Left hindlimb (tissue), 1 donor: ENCODE measurements around the gene EFCAB6.
"Not testable (repeated sequence)": the region's sequence is repeated elsewhere in the genome, so short reads cannot be mapped to it uniquely, and the experiment has no call there.

Experiments
- DNase-seq: peaks from one replicate; pipeline ENCODE4 v3.0.0-alpha.2; 2018

EFCAB6 gene

DNA sequence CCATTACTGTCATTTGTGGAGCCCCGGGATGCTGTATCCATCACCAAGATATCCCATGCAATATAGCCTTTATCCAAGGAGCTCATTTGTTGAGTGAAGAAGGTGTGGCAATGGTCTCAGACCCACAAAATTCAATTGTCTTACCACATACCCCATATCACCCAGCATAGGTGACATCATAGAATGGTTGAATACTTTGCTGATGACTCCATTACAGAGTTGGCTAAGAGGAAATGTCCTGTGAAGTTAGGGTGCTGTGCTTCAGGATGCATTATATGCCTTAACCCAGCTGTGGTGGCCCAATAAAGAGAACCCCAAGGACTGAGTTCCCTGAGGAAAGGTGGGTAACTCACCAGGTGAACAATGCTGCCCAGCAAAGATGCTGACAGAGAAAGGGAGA, 113.7 kb downstream of the EFCAB6 start:
- DNase-seq, result no peak

DNA sequence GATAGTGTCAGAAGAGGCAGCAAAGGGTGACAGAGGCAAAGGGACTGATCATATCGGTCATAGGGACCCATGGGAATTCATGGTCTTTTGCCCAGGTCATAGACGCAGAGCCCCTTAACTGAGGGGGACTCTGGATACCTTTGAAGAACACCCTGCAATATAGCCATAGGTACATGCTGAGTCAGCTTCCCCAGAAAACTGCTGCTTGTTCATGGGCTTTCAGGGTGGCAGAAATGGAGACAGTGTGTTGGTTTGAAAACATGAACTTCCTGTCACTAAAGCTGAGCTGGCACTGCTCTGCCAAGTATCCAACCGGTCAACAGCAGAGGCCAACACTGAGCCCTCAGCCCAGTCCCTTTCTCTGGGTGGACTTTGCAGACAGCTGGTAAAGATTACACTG, 114.2 kb downstream of the EFCAB6 start:
- DNase-seq, result no peak

DNA sequence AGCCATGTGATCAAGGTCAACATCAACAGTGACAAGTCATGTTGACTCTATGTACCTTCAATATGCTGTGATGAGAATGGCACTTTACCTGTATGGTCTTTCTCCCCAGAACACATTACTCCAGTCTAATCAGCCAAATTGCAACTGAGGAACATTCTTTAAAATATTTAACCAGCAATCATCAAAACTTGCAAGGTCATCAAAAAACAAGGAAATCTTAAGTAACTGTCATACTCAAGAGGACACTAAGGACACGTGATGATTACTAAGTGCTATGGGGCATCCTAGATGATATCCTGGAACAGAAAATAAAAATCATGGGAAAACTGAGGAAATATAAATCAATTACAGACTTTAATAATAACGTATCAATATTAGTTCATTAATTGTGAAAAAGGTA, 118.9 kb downstream of the EFCAB6 start:
- DNase-seq, result no peak

DNA sequence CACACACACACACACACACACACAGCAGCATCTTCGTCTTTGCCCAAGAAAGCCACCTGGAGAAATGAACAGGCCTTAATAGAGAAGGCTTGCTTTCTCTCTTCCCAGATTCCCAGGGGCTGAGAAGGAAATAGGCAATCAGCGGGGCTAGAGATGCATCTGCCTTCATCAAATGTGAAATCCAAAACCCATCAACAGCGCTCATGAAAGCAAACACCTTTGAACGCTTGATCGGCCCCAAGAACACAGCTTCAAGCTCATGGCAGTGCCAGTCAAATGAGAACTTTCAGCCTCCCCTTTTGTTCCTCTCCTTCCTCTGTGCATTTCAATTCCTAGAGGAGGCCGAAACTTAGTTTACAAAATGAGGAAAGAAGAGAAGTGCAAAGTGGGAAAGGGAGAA, 122.7 kb downstream of the EFCAB6 start:
- DNase-seq, result no peak

DNA sequence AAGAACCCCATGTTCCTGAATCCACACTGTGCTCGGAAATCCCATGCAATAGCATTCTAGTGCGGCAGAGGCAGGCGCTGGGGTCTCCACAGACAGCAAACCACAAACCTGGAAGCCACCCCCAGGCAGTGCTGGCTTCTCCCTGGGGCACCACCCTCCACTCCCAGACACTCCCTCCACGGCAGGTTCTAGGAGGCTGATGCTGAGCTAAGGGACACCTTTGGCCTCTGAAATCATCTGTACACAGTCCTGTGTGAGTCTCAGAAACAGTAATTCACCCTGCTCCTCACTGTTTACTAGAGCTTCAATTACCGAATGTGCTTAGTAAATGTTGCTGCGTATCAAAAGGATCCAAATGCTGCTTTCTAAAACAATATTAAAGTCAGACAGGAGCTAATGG, 129.3 kb downstream of the EFCAB6 start:
- DNase-seq, result no peak

DNA sequence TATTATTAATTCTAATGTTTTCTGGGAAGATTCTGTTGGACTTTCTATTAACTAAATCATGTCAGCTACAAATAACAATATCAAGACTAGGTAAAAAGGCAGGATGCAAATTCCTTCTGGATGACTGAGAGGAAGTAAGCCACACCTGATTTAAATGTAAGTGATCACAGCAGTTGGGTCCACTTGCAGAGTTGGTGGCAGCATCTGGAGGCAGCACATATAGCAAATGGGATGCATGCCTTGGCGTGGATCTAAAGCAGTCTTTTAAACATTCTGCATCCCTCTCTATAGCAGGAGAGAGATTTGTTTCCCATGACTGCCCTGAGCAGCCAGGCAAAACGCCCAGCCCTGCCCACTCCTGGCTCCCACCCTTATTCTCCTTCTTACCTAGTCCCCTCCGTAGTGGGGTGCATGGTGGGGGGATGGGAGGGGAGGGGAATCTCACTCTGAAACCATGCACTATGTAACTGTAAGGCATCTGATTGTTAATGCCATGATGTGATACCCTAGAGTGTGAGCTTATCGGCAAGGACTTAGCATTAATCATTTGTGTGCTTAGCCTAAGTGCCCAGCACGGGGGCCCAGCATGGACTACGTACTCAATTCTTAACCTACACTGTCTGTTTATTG, 130.3 kb downstream of the EFCAB6 start:
- DNase-seq, result no peak

DNA sequence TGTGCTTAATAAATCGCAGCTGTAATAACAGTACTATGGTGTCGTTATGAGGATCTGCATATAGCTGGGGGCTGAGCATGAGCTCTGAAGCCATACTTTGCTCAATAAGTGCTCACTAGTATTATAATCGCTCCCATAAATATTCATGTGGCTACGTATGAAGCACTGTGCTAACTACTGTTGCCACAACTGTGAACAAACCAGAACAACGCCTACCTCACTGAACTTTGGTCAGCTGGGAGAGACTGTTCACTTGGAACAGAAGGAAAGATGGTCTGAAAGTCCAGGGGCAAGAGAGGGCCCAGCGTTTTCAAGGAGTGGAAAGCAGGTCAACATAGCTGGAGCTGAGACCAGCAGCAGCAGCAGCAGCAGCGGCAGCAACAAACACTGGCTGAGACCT, 141.6 kb downstream of the EFCAB6 start:
- no peak for DNase-seq

DNA sequence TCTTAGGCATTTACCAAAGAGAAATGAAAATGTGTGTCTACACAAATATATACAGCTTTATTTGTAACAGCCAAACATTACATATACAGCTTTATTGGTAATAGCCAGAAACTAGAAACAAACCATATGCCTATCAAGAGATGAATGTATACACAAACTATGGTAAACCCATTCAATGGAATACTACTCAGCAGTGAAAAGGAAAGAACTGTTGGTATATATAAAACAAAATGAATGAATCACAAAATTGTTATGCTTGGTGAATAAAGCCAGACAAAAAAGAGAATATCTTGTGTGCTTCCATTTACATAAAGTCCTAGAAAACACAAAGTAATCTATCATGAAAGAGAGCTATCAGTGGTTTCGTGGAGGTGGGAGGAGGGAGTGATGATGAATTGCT, 142.9 kb downstream of the EFCAB6 start:
- no peak for DNase-seq

DNA sequence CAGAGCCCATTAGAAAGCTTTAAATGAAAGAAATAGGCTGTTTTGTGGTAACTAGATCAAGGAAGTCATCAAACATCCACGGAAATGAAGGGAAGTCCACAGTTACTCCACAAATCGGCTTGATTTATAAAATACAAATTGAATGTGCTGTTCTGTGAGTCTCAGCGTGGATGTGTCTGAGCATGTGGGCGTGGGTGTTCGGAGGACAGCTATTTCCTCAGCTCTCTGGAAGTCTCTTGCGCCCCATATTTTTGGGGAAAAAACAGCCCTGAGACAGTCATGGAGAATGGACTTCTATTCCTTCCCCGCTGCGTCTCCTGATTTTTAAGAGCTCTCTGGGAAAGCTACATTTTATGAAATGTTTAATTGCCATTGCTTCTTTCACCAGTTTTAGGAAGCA, 144.4 kb downstream of the EFCAB6 start:
- no peak for DNase-seq

DNA sequence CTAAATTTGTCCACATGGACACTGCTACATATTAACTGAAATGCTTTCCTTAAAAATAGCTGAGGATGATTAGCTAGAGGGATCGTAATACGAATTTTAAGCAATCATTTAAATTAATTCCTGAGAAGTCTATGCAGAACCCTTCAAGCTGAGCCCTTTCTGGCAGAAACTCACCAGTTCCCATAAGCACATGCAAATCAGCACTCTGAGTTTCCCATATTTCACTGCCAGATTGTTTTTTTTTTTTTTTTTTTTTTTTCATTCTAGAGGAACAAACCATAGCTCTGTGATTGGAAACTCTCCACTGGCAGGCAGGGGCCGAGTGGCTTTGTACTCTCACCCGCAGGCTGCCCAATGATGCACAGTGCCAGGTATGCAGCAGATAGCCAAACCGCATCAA, 145.6 kb downstream of the EFCAB6 start:
- DNase-seq, result no peak

DNA sequence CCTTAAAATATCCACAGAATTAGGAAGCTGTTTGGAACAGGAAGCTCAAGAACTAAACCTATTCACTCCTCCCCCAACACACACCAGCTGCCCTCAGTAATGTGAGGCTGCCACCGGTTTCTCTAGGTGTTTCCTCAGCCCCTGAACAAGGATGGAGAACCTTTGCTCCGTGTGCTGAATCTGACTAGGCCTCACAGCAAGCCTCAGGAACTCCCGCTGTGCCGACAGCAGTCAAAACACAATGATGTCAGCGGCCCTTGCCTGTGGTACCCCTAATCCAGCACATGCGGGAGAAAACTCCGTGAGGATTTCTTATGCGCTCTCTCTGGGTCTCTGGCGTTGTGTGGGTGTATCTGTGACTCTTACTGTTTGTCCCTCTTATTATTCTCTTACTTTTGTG, 153.3 kb downstream of the EFCAB6 start:
- DNase-seq, result no peak

DNA sequence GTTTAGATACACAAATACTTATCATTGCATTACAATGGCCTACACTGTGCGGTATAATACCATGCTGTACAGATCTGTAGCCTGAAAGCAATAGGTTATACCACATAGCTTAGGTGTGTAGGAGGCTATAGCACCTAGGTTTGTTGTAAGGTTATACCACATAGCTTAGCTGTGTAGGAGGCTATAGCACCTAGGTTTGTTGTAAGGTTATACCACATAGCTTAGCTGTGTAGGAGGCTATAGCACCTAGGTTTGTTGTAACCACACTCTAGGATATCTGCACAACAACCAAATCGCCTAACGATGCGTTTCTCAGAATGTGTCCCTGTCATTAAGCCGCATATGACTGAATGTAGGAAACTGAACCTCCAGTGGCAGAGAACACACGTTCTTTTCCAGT, 155.5 kb downstream of the EFCAB6 start:
- not testable (repeated sequence) for DNase-seq

DNA sequence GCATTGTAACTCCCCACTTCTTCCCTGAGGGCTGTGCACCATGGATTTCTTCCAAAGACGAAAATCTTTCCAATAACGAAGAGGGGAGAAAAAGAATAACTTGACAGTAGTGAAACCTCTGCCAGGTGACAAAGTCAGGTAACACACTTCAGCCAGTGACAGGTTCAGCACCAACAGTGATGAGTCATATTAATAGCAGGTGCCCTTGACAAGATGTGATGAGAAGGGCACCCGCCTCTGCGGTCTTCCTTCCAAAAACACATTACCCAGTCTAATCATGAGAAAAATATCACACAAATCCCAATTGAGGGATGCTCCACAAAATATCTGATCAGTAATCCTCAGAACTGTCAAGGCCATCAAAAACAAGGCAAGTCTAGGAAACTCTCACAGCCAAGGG, 157.8 kb downstream of the EFCAB6 start:
- no peak for DNase-seq

DNA sequence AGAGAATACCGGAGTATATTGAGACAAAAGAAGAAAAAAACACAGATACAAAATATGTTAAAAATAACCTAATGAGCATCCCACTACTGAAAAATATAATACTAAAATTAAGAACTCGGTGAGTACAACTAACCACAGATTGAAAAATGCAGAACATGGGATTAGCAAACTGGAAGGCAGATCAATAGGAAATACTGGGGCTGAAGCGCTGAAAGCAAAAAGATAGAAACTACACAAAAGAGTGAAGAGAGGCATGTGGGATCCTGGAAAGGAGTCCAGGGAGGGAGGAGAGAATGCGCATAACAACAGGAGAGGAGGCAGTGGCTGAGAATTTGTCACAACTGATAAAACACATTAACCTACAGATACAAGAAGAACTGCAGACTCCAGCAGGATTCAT, 159.3 kb downstream of the EFCAB6 start:
- DNase-seq, result no peak

DNA sequence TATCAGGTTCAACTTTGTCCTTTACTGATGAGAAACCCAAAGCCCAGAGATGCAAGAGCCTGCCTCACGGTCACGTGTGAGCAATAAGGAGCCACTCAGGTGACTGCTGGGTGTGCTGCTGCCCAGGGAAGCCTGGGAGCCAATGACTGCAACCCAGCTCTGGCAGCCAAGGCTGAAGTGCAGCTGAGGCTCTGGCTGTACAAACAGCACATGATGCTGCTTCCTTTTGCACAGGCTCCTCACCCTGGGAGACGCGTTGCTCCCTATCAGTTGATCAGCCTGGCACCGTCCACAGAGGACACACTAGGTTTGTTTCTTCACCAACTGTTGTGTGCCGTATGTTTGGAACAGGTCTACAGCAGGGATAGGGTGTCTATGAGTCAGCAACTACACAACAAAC, 168.7 kb downstream of the EFCAB6 start:
- no peak for DNase-seq

DNA sequence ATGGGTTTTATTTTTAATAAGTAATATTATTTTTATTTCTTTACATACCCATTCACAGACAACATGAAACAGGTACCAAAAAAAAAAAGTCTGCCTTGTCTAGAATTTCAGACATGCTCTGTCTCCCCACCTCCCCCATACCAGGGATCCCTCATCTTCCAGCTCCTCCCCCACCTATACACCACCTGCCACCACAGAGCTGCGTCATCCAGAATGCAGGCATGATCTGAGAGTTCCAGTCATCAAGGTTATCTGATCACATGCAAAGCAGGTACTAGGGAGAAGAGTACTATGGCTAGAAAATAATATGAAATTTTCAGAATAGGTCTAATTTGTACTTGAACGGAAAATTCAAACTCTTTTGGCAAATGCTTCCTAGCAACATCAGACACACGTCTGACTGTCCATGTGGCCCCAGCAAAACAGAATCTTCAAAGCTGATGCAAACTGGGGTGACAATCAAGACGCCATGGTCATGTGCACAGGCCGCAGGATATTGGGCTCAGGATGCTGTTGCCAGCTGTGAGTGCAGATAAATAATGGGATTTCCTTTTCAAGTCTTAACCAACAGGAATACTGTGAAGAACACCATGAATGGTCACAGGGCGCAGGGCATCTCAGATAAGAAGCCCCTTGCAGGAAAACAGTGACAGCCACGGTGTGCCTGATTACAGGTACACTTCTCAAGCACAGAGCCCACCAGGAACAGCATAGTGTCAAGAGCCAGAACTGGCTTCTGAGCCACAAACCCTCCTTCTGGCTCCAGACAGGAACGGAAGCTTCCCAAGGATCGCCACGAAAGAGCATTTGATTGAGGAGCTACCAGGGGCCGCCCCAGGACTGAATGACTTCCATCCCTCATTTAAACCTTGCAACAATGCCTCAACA, 169.5 kb downstream of the EFCAB6 start:
- no peak for DNase-seq

DNA sequence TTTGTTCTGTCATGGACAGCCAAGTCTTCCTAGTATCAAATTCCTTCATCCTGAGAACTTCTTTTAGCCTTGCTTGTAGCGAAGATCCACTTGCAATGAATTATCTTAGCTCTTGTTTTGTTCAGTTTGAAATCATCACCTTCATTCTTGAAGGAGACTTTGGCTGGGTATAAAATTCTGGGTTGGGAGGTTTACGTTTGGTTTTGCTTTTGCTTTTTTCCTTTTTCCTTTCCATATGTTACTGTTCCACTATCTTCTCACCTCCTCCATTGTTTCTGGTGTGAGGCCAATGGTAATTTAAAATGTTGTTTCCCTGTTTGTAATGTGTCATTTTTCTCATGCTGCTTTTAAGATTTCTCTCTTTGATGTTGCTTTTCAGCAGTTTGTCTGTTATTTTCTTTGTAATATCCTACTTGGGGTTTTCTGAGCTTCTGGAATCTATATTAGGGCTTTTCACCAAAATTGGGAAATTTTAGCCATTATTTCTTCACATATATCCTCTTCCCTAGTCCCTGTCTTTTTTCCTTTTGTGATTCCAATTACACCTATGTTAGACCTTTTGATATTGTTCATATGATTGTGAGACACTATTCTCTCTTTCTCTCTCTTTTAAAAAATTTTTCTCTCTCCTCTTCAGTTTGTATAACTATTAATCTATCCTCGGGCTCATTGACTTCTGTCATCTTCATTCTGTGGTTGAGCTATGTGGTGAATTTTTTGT, 172.7 kb downstream of the EFCAB6 start:
- no peak for DNase-seq

DNA sequence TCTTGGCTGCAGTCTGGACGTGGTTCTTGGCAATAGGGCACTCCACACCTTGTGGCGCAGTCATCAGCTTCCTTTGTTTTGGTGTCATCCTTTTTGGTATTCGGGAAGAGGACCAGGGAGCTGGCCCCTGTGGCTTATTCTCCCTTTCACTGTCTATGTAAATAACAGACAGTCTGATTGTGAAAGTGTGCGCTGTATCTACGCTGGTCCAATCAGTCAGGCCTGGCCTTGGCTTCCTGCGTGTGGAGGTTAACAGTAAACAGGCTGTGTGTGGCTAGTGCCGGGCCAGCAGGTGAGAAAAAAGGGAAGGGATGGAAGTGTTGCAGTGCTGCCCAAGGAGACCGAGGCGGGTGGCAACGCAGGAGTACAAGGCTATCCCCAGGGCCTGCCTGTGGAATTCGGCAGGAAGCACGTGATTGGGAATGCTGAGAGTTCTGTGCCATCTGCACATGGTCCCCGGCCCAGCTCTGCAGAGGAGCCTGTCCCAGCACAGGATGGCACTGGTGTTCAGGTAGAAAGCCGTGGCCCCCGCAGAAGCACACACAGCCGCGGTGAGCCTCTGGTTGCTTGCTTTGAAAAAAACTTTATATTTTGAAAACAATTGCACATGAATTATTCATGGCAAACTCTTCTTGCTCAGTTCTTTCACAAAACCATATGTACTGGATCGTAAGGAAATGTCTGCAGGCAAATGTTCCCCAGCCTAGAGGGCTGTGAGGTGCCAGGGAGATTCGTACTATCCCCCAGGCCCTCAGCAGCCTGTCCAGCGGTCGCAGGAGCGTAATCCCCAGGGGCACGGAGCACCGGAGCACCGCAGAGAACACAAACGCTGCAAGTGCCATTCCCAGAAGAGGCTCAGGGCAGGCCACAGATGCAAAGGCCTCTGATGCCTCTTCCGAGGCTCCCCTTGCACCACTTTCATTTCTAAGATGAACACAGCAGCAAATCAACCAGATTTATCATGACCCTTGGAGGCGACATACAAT, 174.5 kb downstream of the EFCAB6 start:
- no peak for DNase-seq

DNA sequence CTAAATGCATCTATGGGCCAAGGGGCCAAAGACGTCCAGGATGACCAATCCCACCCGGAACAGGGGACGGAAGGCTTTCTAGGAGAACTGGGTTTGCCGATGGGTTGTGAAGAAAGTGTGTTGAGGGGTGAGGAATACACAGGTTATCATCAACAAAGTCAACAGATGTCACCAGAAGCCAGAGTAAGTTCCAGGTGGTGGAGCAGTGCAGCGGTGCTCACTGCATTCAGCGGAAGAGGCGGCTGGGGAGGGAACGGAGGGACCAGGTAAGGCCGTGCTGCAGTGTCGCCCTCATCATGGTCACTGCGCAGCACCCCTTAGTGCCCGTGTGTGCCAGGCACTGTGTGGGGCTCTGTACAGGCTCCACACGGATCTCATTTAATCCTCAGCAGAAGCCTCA, 176.0 kb downstream of the EFCAB6 start:
- no peak for DNase-seq

DNA sequence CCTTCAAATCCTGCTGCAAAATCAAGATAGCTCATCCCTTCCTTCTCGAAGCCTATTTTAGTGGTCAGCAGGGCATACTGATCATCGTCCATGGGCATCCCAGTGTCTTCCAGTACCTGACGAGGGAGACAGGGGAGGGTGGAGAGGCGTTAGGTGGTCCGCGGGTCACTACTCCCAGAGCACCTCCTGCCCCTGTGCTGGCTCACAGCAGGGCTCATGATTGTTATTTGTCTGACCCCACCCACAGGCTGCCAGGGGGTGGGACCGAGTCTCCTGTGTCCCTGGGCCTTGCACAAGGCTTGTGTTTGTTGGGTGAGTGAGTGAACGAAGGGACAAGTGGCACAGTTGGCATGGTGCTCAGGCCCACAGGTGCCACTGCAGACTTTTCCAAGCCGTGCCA, 177.0 kb downstream of the EFCAB6 start:
- no peak for DNase-seq

DNA sequence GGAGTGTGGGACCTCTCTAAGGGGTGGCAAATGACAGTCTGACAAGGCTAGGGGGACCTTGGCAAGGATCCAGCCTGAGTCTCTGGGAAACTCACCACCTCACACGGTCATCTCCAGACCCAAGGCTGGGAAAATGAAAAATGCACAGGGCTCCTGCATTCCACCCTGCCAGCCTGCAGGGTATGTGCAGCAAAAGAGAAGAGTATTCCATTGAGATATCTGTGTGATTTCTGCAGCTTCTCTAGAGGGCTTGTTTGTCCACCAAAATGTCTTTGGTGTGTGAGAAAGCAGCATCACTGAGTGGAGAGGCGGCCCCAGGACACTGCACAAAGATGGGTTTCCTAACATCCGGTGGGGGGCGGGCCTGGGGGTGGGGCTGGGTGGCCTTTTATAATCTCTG, 177.8 kb downstream of the EFCAB6 start:
- DNase-seq, result no peak

DNA sequence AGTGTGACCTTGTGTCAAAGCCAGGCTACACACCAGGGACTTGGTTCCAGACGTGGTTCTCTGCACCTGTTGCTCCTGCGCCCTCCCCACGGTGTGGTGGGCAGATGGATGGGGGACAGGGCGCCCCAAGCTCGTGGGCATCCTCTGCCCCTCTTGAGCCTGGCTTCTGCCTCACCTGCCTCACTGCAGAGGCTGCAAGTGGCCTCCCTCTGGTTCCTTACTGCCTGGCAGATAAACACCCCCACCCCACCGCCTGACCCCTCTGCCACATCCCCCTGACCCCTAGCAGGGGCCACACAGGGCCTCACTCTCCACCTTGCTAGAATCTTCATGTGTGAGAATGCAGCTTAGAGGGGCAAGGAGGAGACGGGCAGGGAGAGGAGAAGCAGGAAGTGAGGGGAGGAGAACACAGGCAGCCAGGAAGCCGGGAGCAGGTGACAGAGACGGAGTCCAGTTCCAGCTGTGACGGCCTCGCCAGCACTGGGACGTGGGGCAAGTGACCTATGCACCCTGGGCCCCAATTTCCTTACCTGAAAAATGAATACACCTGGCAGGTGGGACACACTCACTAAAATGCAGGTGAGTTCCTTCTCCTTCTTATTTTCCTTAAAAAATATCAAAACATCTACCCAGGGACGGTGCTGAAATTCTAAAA, 178.3 kb downstream of the EFCAB6 start:
- DNase-seq, result no peak
